ENCODE measurements around the gene ZNF532.

Gene ZNF532

DNA sequence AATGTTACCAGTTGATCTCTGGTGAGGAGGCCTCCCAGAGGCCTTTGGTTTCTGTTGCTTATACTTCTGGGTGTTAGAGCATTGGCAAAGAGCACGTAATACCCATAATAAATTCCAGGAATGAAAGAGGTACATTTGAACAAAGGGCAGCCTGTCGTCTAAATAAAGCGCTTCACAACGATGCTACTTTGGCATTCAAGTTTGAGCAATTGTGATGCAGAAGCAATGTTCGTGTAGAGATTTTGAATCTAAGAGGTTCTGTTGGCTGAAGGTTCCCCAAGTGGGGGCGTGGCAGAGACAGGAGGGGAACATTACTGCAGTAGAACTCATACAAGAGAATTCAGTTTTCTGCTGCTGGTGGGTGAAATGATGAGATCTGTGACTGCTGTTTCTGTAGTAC, 27.8 kb downstream of the ZNF532 start:
- Histone ChIP-seq H3K4me2 (ENCODE audit: low read length) (no peak overlapping the region), H3K36me3 (replicated peaks; ENCODE audit: low read depth, low read length) (peaks cover 47% of the 10 kb centered on the region), H3K9me3 (ENCODE audit: insufficient read depth, low read length) (no peaks in the 10 kb centered on the region), H4K20me1 (ENCODE audit: insufficient read depth, low read length) (no peaks in the 10 kb centered on the region), H2AFZ (ENCODE audit: low read depth, low read length) (no peak overlapping the region), H3K27ac (ENCODE audit: low read length) (no peak overlapping the region), H3K4me3 (ENCODE audit: low read length) (no peak overlapping the region), H3K9ac (ENCODE audit: low read length) (no peak overlapping the region), H3K4me1 (ENCODE audit: low read length) (peaks cover 28% of the 10 kb centered on the region), H3K79me2 (ENCODE audit: low read length) (peaks cover 57% of the 10 kb centered on the region), H3K27me3 (ENCODE audit: low read depth, low read length) (no peaks in the 10 kb centered on the region)
- TF ChIP-seq EZH2phosphoT487 (IDR thresholded peaks at IDR 0.05; ENCODE audit: low read depth), result no peak
- TF ChIP-seq, protein P1, sequence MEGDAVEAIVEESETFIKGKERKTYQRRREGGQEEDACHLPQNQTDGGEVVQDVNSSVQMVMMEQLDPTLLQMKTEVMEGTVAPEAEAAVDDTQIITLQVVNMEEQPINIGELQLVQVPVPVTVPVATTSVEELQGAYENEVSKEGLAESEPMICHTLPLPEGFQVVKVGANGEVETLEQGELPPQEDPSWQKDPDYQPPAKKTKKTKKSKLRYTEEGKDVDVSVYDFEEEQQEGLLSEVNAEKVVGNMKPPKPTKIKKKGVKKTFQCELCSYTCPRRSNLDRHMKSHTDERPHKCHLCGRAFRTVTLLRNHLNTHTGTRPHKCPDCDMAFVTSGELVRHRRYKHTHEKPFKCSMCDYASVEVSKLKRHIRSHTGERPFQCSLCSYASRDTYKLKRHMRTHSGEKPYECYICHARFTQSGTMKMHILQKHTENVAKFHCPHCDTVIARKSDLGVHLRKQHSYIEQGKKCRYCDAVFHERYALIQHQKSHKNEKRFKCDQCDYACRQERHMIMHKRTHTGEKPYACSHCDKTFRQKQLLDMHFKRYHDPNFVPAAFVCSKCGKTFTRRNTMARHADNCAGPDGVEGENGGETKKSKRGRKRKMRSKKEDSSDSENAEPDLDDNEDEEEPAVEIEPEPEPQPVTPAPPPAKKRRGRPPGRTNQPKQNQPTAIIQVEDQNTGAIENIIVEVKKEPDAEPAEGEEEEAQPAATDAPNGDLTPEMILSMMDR (IDR thresholded peaks at IDR 0.05; ENCODE audit: low read depth, low read length), result no peak

DNA sequence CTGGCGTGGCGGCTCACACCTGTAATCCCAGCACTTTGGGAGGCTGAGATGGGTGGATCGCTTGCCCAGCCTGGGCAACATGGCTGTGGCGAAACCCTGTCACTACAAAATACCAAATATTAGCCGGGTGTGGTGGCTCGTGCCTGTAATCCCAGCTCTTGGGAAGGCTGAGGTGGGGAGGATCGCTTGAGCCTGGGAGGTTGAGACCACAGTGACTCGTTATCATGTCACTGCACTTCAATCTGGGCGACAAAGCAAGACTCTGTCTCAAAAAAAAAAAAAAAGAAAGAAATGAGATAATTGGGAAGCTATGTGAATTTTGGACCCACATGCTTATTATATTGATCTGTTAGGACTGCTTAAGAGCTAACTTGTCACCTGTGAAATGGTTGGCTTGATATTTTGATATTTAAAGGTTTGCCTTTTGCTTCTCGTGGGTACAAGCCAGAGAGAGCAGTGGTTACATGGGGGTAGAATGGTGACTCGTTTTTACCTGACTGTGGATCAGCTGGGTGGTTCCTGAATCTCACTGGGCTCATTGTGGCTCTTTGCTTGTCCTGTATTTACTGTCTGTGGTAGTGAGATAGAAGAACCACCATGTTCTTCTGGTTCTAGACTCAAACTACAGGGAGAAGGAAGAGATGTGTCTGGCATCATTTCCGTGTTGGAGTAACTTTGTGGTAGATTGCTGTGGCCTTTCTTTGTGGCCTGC, 28.9 kb downstream of the ZNF532 start:
- no peaks in the 10 kb centered on the region for H4K20me1 ChIP-seq (ENCODE audit: insufficient read depth, low read length)
- H3K79me2 ChIP-seq (ENCODE audit: low read length), result peaks cover 58% of the 10 kb centered on the region
- H3K4me2 ChIP-seq (ENCODE audit: low read length), result no peak overlapping the region
- H3K4me1 ChIP-seq (ENCODE audit: low read length), result peaks cover 22% of the 10 kb centered on the region
- no peak overlapping the region for H3K27ac ChIP-seq (ENCODE audit: low read length)
- no peak overlapping the region for H3K4me3 ChIP-seq (ENCODE audit: low read length)
- no peak overlapping the region for H2AFZ ChIP-seq (ENCODE audit: low read depth, low read length)
- no peaks in the 10 kb centered on the region for H3K27me3 ChIP-seq (ENCODE audit: low read depth, low read length)
- H3K9me3 ChIP-seq (ENCODE audit: insufficient read depth, low read length), result no peaks in the 10 kb centered on the region
- peaks cover 45% of the 10 kb centered on the region for H3K36me3 ChIP-seq (replicated peaks; ENCODE audit: low read depth, low read length)
- TF ChIP-seq, protein P1 (IDR thresholded peaks at IDR 0.05; ENCODE audit: low read depth, low read length), result no peak
- TF ChIP-seq EZH2phosphoT487 (IDR thresholded peaks at IDR 0.05; ENCODE audit: low read depth), result no peak
- H3K9ac ChIP-seq (ENCODE audit: low read length), result no peak overlapping the region

DNA sequence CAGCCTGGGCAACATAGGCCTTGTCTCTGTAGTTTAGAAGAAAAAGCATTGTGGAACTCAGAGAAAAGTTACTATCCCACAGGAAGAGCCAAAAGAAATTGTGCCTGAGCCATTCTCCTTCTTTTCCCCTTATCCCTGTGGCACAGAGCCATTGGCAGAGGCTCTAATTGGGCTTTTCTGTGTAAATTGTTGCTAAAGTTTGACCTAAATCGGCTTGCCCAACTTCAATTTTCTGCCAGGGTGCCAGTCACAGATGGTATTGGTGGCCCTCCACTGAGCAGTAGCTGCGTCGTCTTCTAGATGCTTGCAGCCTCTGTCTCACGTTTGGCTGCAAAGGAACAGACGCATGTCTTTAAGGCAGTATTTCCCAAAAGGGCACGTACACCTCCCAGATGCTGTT, 30.3 kb downstream of the ZNF532 start:
- H3K4me1 ChIP-seq (ENCODE audit: low read length), result peaks cover 23% of the 10 kb centered on the region
- no peak overlapping the region for H3K4me3 ChIP-seq (ENCODE audit: low read length)
- H2AFZ ChIP-seq (ENCODE audit: low read depth, low read length), result no peak overlapping the region
- H3K9ac ChIP-seq (ENCODE audit: low read length), result no peak overlapping the region
- H4K20me1 ChIP-seq (ENCODE audit: insufficient read depth, low read length), result no peaks in the 10 kb centered on the region
- peaks cover 47% of the 10 kb centered on the region for H3K36me3 ChIP-seq (replicated peaks; ENCODE audit: low read depth, low read length)
- H3K4me2 ChIP-seq (ENCODE audit: low read length), result no peak overlapping the region
- H3K27ac ChIP-seq (ENCODE audit: low read length), result no peak overlapping the region
- H3K79me2 ChIP-seq (ENCODE audit: low read length), result peaks cover 58% of the 10 kb centered on the region
- H3K27me3 ChIP-seq (ENCODE audit: low read depth, low read length), result no peaks in the 10 kb centered on the region
- TF ChIP-seq, protein P1 (IDR thresholded peaks at IDR 0.05; ENCODE audit: low read depth, low read length), result no peak
- no peaks in the 10 kb centered on the region for H3K9me3 ChIP-seq (ENCODE audit: insufficient read depth, low read length)

DNA sequence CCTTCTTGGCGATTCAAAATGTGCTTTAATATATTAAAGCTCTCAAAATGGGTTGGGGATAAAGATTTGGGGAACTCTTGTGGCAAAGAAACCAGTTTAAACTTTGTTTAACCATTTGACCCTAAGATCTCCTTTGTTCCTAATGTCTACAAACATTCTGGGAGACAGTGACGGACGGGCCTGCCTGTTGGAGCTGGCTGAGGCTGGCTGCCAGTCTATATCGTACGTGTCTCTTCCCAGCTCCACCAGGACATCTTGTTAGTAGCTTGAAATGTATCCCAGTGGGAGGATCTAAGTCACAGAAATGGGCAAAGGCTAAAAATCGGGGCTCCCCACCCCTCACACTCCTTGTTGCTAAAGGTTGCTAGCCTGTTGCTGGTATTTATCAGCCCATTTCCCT, 30.7 kb downstream of the ZNF532 start:
- Histone ChIP-seq H3K4me1 (ENCODE audit: low read length) (peaks cover 27% of the 10 kb centered on the region), H3K79me2 (ENCODE audit: low read length) (peaks cover 63% of the 10 kb centered on the region), H3K36me3 (replicated peaks; ENCODE audit: low read depth, low read length) (peaks cover 52% of the 10 kb centered on the region), H3K4me2 (ENCODE audit: low read length) (no peak overlapping the region), H3K9me3 (ENCODE audit: insufficient read depth, low read length) (no peaks in the 10 kb centered on the region), H3K9ac (ENCODE audit: low read length) (no peak overlapping the region), H3K27ac (ENCODE audit: low read length) (no peak overlapping the region; the same call in 1 of the 2 replicates), H3K4me3 (ENCODE audit: low read length) (no peak overlapping the region), H4K20me1 (ENCODE audit: insufficient read depth, low read length) (no peaks in the 10 kb centered on the region), H2AFZ (ENCODE audit: low read depth, low read length) (no peak overlapping the region), H3K27me3 (ENCODE audit: low read depth, low read length) (no peaks in the 10 kb centered on the region)
- TF ChIP-seq EZH2phosphoT487 (IDR thresholded peaks at IDR 0.05; ENCODE audit: low read depth), result no peak
- TF ChIP-seq, protein P1 (IDR thresholded peaks at IDR 0.05; ENCODE audit: low read depth, low read length), result no peak

All from OCI-LY3 (cell line).